ENCODE measurements around the gene NOS3. TPM values are rescaled to one million over a fixed set of nuclear protein-coding genes. Genes with fewer than 3 reads are reported as not detected.

NOS3 gene
- total and polyA plus RNA-seq, 2 of the 13 experiments (the other 11 are each of a cell fraction or from before 2014, with no cell fraction given), result 3.7 to 7.5 TPM

DNA sequence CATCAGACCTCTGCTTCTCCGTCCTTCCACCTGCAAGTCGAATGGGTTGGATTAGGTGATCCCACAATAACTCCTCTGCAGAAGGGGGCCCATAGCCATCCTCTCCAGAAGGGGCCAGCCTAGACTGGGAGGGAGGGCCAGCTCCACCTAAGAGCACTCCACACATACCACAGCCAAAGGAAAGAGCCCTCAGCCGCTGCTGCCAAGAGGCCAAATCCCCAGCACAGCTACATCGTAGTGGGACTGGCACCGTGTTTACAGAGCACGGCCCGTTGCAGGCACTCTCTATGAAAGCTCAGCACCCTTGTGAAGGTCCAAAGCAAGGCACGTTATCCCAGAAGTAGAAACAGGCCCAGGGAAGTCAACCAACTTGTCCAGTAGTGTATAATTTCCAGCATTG, 18.1 kb upstream of the NOS3 start:
- peaks cover 26 to 91% of the 10 kb centered on the region in 2 experiments for H3K27me3 ChIP-seq (ENCODE audit: control insufficient read depth in 1 of 2, insufficient read depth in 2 of 2, low read length in 2 of 2)
- in situ Hi-C loops (cut with HindIII; ENCODE audit: extremely low pct_ligation_motif_present, low pct_unique_long_range_greater_than_20kb) (no loop called here), intact Hi-C loops (cut with micrococcal nuclease; ENCODE audit: unreplicated experiment) (no loop called here)
- H3K4me2 ChIP-seq (ENCODE audit: low read depth, low read length), result no peak overlapping the region
- DNase-seq (ENCODE audit: low spot score), result no peak
- POLR2A ChIA-PET, result no interaction called here
- peaks cover 29% of the 10 kb centered on the region for H3K4me1 ChIP-seq (ENCODE audit: insufficient read depth, low read length)
- no peak overlapping the region for H3K4me3 ChIP-seq (replicated peaks in 1 of 3; ENCODE audit: insufficient read depth in 1 of 3, low read depth in 2 of 3, low read length in 3 of 3)
- no peak overlapping the region for H3K9ac ChIP-seq (ENCODE audit: insufficient read depth, low read depth, low read length)
- no peak overlapping the region for H3K27ac ChIP-seq (ENCODE audit: extremely low read length, insufficient read depth, low read length)
- CTCF ChIA-PET (ENCODE audit: low intra/inter-chr PET ratio, low total read pairs), result no interaction called here
- peaks cover 5% of the 10 kb centered on the region; the same call in 1 of the 2 replicates for H4K20me1 ChIP-seq (ENCODE audit: insufficient read depth, low read length)
- no peaks in the 10 kb centered on the region for H3K9me3 ChIP-seq (ENCODE audit: low read length)
- TF ChIP-seq HMGXB3 (CRISPR knock-in tag; IDR thresholded peaks at IDR 0.05; ENCODE audit: borderline replicate concordance) (no peak), ZNF772 (CRISPR knock-in tag; IDR thresholded peaks at IDR 0.05) (no peak), RERE (CRISPR knock-in tag; IDR thresholded peaks at IDR 0.05; ENCODE audit: low read depth) (no peak), TEAD2 (CRISPR knock-in tag; IDR thresholded peaks at IDR 0.05) (no peak), ZNF839 (CRISPR knock-in tag; IDR thresholded peaks at IDR 0.05; ENCODE audit: borderline replicate concordance) (no peak)
- TF ChIP-seq, protein P1, sequence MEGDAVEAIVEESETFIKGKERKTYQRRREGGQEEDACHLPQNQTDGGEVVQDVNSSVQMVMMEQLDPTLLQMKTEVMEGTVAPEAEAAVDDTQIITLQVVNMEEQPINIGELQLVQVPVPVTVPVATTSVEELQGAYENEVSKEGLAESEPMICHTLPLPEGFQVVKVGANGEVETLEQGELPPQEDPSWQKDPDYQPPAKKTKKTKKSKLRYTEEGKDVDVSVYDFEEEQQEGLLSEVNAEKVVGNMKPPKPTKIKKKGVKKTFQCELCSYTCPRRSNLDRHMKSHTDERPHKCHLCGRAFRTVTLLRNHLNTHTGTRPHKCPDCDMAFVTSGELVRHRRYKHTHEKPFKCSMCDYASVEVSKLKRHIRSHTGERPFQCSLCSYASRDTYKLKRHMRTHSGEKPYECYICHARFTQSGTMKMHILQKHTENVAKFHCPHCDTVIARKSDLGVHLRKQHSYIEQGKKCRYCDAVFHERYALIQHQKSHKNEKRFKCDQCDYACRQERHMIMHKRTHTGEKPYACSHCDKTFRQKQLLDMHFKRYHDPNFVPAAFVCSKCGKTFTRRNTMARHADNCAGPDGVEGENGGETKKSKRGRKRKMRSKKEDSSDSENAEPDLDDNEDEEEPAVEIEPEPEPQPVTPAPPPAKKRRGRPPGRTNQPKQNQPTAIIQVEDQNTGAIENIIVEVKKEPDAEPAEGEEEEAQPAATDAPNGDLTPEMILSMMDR (CRISPR knock-in tag; IDR thresholded peaks at IDR 0.05), result no peak
- H3K36me3 ChIP-seq (replicated peaks in 1 of 2; ENCODE audit: control insufficient read depth in 1 of 2, insufficient read depth in 2 of 2, low read length in 2 of 2), result no peaks in the 10 kb centered on the region
- H2AFZ ChIP-seq (ENCODE audit: low read length), result no peak overlapping the region
- H3K79me2 ChIP-seq (ENCODE audit: insufficient read depth, low read length), result no peaks in the 10 kb centered on the region
- FAIRE-seq, result no peak
- no peak for ATAC-seq
- no TSS peak for BruUV-seq (replicated peaks)
- WGBS (ENCODE audit: low lambda C conversion rate), result 5% methylated on average over 7 of the region's 8 CpGs
